ENCODE data around the gene RPTOR.
A peak's percentile ranks its signal among the peaks of the same experiment; 100 is the strongest.

RPTOR gene

DNA sequence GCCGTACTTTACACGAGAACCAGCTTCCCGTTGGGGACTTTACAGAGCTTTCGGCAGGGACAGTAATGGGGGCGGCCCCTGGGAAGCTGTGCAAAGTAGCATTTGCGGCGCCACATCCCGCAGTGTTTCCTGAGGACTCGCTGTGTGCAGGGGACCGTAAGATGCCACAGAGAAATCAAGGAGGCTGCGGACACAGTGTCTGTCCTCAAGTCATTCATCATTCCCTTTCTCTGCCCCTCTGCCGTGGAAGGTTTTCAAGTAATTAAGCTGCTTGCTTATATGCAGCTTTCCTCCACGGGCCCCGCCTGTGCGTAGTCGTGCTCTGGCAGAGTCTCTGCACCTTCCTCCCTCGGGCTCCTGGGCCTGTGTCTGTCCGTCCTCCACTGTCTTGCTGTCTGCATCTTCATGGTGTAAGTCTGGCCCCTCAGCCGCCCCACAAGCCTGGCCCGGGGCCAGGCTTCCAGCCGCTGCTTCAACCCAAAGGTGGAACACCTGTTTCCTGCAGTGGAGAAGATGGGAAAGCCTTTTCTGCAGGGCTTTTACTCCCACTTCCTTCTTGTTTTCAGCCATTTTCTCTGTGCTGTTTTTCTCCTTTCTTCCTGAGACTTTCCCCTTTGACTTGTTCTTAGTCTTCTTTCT lies 230.1 kb downstream of the RPTOR start:
- DNase-seq (ENCODE audit: low read depth in 2 of 2, low spot score in 1 of 2): no peak

DNA sequence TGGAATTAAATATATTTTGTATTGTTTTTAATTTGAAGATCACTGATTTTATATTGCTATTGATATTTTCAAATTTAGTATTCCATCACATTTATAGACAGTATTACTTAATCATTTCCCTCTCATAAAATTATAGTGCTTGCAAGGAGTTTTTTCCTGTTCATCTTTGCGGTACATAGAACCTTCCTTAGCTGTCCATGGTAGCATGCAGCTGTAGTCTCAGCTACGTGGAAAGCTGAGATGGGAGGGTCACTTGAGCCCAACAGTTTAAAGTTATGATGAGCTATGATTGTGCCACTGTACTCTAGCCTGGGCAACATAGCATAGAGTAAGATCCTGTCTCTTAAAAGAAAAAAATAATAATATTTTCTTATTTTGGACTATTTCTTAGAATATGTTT lies 231.2 kb downstream of the RPTOR start:
- no peak for DNase-seq (ENCODE audit: low read depth in 2 of 2, low spot score in 1 of 2)

- no peak for DNase-seq (ENCODE audit: low read depth in 2 of 2, low spot score in 1 of 2)
Observed at GRCh38 chr17:80777274-80777673, 232.6 kb downstream of the RPTOR start.

- DNase-seq (ENCODE audit: low read depth in 2 of 2, low spot score in 1 of 2): no peak
Observed at GRCh38 chr17:80778716-80779115, 234.1 kb downstream of the RPTOR start.

DNA sequence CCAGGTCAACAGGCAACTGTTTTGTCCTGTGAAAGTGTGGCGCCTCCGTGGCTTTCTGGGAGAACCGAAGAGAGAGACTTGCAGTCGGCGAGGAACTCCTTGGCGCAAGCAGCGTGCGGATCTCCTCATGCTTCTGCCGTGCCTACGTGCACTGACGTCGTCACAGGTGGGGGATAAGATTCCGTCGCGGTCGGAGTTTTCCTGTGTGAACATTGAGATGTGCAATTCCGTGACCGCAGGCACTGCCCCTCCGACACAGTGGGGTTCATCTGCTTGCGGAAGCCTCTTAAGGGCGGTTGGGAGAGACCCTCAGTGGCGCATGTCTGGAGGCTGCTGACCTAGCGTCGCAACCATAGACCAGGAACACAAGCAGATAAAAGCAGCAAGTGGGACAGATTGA lies 234.7 kb downstream of the RPTOR start:
- no peak for DNase-seq (ENCODE audit: low read depth in 2 of 2, low spot score in 1 of 2)

GRCh38 chr17:80779961-80780380 lies 235.3 kb downstream of the RPTOR start:
- DNase-seq (ENCODE audit: low read depth in 2 of 2, low spot score in 1 of 2): no peak

DNA sequence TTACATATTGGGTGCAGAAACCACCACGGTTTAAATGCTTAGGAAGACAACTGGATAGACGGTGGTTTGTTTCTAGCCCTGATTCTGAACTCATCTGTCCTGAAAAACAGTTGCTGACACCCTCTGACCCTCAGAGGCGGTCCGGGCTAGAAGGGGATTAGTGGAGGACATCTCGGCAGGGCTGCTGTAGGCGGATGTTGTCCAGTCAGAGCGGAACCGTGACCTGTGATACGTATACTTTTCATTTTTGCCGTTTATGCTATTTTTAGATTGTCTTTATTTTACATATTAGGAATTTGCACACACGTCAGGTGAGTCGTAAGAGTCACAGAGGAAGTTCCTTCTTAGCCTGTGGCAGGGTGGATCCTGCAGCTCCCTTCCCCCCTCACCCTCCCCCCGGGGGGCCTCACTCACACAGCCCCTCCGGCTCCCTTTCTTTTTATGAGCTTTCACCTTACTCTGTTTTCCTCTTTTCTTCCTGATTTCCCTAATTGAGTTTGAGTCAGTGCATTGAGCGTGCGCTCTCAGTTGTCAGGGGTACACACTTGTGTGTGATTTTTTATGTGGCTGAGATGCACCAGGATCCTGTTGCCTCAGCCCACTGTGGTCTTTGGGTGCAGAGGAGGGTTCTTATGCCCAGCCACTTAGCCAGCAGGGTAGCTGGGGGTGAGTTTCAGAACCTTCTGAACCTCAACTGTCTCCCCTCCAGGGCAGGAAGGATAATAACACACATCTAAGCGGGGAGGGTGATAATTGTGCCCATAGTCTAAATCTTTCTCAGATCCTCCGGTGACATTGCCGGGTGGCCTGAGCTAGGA lies 236.0 kb downstream of the RPTOR start:
- no peak for DNase-seq (ENCODE audit: low read depth in 2 of 2, low spot score in 1 of 2)

DNA sequence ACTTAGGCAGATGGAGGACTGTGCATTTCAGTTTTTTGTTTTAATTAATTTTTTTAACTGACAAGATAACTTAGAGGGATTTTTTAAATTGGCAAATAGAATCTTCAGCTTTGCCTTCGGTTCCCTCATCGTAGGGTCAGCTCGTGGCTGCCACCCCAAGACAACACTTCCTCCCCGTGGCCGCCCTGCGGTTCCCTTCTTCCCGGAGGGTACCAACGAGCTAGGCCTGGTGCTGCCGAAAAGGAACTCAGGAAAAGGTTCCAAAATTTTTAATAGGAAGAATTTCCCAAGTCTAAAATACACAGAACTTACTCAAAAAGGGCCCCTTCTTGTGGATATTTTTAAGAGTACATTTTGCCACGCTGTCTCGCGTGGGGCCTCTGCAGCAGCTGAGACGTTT lies 236.6 kb downstream of the RPTOR start:
- DNase-seq (ENCODE audit: low read depth in 2 of 2, low spot score in 1 of 2): no peak

GRCh38 chr17:80781807-80782277 lies 237.2 kb downstream of the RPTOR start:
- DNase-seq (ENCODE audit: low read depth in 2 of 2, low spot score in 1 of 2): no peak

DNA sequence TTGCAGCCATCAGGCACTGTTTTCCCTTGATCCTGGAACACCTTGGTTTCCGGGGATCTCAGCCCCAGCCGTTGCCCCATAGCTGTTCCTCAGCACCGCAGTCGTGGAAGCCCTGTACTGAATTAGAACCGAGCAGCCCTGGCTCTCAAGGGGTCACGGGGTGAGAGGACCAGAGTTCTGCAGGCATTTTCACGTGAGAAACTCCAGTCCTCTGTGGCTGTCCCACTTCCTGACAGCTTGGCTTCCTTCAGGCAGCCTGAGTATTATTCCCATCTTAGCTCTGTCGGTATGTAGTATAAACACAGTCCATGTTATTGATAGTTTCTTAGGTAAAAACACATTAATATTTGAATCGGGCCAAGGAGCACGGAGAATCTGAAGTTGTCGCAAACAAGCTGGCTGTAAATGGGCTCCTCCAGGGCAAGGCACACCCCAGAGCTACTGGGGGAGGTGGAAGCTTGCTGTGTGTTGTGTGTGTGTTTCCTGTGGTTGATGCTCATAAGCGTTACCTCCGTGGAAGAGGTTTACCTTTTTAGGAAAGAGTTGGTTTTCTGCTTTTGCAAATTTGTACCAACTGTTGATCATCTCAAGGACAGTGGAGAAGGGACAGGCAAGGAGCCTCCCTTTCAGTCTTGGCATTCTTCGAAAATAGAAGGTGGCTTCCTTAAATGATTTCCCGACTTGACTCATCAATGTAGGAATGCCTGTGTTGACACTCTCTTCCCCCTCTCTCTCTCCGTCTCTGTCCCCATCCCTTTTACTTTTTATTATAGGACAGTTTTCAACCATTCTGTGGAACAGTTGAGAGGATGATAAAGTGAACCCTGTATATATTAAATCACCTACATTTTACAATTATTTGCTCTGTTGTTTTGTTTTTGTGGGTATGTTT lies 238.1 kb downstream of the RPTOR start:
- DNase-seq (ENCODE audit: low read depth in 2 of 2, low spot score in 1 of 2): peak in 1 of 2 donors; percentile 13

- DNase-seq (ENCODE audit: low read depth in 2 of 2, low spot score in 1 of 2): no peak
Observed at GRCh38 chr17:80783486-80783885, 238.8 kb downstream of the RPTOR start.

GRCh38 chr17:80783971-80784370 lies 239.3 kb downstream of the RPTOR start:
- no peak for DNase-seq (ENCODE audit: low read depth in 2 of 2, low spot score in 1 of 2)

DNA sequence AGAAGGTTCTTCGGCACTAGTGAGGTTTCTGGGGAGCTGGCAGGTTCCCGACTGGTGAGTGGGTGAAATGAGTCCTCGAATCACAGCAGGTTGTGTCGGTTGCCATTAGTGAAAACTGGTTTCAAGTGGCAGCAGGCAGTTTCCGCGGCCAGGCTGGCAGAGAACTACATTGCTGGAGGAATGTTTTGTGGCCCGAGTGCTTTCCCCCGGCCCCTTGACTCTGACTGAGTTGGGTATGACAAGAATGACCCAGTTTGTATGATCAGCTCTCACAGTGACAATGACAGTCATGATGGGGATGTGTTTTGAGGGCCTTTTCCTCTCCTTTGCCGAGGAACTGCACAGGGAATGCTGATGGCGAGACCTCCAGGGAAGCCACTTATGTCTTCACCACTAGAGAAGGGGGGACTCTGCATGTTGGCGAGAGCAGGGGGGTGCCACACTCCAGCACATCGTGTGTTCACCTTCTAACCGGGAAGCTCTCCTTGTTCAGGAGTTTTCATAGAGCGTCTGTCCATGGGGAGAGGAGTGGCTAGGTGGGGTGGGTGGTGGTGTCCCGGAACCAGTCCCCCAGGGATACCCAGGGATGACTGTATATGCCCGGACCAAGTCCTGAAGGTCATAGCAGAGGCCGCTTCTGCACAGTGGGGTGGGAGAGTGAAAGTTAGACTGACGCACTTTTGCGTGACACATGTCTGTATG lies 241.0 kb downstream of the RPTOR start:
- DNase-seq (ENCODE audit: low read depth in 2 of 2, low spot score in 1 of 2): no peak

DNA sequence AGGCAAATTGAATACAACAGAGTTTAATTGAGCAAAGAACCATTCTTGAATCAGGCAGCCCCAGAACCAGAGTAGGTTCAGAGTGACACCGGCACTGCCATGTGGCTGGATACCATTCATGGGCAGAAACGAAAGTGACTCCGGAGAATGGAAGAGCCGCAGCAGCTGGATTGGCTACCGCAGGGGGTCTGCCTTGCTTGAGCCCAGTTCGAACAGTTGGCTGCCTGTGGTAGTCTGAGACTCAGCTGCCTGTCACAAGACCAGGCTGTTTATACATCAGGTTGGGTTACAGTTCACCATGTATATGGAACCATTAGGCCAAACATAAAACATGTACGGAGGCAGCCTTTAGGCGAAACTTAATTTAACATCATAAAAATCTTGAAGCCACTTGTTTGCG lies 241.8 kb downstream of the RPTOR start:
- DNase-seq (ENCODE audit: low read depth in 2 of 2, low spot score in 1 of 2): no peak

- no peak for DNase-seq (ENCODE audit: low read depth in 2 of 2, low spot score in 1 of 2)
Observed at GRCh38 chr17:80786887-80787286, 242.2 kb downstream of the RPTOR start.

- no peak for DNase-seq (ENCODE audit: low read depth in 2 of 2, low spot score in 1 of 2)
Observed at GRCh38 chr17:80787881-80788280, 243.2 kb downstream of the RPTOR start.

DNA sequence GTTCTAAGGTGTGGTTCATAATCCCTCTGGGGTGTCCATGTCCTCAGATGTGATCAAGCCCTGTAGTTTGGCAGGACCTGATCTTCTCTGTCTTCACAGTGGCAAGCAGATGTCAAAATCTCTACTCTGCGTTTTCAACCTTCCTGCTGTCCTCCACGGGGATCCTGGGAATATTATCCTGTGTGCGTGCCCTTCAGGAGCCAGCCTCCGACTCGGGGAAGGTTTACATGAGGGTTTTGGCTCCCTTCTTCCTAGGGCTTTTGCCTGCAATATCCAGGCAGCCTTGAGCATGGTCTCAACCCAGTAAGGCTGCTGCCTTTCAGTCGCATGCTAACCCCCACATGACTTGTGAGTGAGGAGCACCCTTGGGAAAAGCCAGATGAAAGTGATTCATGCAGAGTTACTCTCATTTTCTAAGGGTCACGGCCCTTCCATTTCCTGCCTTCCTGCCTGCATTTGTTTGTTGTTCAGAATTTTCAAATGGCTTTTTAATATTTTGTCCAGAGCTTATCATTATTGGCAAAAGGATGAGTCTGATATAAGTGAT lies 244.8 kb downstream of the RPTOR start:
- DNase-seq (ENCODE audit: low read depth in 2 of 2, low spot score in 1 of 2): no peak

DNA sequence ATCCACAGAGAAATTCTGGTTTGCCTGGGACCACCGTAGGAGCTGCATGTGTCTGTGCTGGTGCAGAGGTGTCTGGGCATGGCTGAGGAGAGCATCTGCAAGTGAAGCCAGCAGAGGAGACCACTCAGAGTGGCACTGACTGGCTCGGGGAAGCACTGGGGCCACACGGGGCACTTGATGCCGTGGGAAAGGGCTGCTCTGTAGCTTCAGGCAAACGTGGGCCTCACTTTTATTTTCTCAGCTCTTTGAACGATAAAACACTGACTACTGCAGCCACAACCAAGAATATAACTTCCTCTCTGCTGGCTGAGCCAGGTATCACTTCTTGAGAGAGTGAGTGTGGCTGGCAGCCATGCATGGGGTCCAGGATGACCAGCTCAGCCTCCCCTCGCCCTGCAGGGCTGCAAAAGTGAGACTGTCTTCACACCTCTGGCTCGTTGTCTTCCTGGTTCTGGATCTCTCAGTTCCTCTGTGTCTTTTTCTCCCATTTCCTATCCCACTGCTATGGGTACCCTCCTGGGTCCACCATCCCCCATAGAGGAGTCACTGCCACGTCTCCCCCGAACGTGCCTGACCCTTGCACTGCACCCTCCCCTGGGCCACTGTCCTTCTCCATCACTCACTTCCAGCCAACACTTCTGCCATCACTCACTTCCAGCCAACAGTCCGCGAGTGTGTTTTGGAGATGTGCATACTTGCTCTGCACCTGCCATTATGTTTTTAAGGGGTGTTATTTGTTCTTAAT lies 245.6 kb downstream of the RPTOR start:
- no peak for DNase-seq (ENCODE audit: low read depth in 2 of 2, low spot score in 1 of 2)

DNA sequence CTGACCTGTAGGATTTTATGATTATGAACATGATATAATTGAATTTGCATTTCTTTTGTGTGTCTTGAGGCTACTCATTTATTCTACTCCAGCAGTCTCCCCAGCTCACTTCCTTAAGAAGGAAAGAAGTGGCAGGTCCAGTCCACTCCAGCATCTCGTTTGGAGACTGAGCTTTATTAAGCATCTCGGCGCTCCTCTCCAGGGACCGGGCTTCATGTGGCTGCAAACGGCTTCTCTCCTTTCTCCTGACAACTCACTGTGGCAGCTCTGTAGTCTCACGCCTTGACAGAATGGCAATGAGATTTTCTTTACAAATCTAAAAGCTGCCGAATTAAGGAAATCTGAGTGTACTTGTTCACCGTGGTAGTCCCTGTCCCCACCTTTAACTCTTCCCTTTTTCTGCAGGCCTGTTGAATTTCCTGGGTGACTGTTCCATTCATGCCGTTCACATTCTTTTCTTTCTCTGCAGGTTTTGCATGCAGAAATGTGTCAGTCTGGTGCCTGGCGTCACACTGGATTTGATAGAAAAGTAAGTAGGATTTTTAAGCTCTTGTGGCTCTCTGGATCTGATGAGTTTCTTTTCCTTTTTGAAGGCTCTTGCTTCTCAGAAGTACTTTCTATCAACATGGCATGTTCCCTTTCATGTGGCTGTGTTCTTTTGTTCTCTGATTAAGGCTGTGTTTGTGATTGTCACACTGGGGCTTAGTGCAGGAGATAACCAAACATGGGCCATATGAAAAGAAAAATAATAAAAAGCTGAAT lies 246.5 kb downstream of the RPTOR start:
- DNase-seq (ENCODE audit: low read depth in 2 of 2, low spot score in 1 of 2): no peak
